Uterus (tissue), 2 donors: ENCODE results near the gene LEF1.

Source experiments
- POLR2A ChIP-seq, 2 donors: fragments of 450-650 bp; IDR thresholded peaks; one replicate each; pipeline ENCODE4 v1.6.1; 2016; ENCODE audit warnings: antibody characterized with exemption in 2 of 2, mild to moderate bottlenecking in 1 of 2, moderate library complexity in 1 of 2
- TF ChIP-seq, protein P1 (sequence below), 4 experiments: fragments of 200-600 bp in 2 of 4; fragments of 450-650 bp in 2 of 4; sonication (generic) in 2 of 4; IDR thresholded peaks; one replicate each; pipeline ENCODE4 v1.5.1; 2016 to 2019; ENCODE audit warnings: antibody characterized with exemption in 4 of 4, mild to moderate bottlenecking in 2 of 4, moderate library complexity in 1 of 4

DNA sequence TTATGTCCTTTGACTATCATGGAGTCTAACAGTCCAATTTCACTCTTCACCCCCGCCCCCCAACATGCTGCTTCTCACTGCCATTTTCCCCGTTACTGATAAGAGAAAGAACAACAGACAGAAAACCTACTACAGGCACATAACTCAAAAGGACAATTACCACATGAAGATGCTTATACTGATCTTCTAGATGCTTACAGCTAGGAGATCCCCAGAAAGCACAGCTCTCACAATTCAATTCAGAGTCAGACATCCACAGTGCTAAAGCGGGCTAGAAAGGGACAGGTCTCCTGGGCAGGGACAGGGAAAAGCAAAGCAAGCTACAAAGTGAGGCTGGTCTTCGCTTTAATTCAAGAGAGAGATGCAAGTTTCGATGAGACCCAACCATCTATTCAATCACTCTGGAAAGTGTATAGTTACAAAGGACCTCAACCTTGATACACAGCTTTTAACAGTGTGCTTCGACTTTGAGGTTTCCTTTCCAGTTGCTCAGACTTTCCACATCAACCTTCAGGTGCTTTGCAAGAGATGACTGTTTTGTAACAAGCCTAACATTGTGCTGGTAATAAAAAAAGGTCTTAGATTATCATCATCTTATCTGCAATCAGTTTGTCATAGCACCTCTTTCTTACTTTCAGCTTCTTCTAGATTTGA, 60.9 kb downstream of the LEF1 start:
- TF ChIP-seq, protein P1, sequence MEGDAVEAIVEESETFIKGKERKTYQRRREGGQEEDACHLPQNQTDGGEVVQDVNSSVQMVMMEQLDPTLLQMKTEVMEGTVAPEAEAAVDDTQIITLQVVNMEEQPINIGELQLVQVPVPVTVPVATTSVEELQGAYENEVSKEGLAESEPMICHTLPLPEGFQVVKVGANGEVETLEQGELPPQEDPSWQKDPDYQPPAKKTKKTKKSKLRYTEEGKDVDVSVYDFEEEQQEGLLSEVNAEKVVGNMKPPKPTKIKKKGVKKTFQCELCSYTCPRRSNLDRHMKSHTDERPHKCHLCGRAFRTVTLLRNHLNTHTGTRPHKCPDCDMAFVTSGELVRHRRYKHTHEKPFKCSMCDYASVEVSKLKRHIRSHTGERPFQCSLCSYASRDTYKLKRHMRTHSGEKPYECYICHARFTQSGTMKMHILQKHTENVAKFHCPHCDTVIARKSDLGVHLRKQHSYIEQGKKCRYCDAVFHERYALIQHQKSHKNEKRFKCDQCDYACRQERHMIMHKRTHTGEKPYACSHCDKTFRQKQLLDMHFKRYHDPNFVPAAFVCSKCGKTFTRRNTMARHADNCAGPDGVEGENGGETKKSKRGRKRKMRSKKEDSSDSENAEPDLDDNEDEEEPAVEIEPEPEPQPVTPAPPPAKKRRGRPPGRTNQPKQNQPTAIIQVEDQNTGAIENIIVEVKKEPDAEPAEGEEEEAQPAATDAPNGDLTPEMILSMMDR (IDR thresholded peaks at IDR 0.05) = no peak
- TF ChIP-seq POLR2A (IDR thresholded peaks at IDR 0.05) = no peak
